GM06990 (cell line): ENCODE measurements around the gene SNX22.

Experiments
- DNase-seq: peaks from one replicate; pipeline ENCODE4 v3.0.0-alpha.2; 2011; ENCODE audit not compliant: insufficient read length; ENCODE audit errors: extremely low read depth
- H3K27me3 ChIP-seq: replicated peaks from 2 replicates; pipeline ENCODE4 v1.6.0; 2011; ENCODE audit warnings: low read length; ENCODE audit not compliant: control insufficient read depth, insufficient read depth
- H3K36me3 ChIP-seq: 2 replicates; pipeline ENCODE4 v1.5.1; 2011; ENCODE audit warnings: low read length; ENCODE audit not compliant: control insufficient read depth, insufficient read depth
- H3K4me3 ChIP-seq: replicated peaks from 2 replicates; pipeline ENCODE4 v1.5.1; 2011; ENCODE audit warnings: low read depth, mild to moderate bottlenecking, control low read depth, low read length
- TF ChIP-seq, protein P1 (sequence below): IDR thresholded peaks from 2 replicates; pipeline ENCODE4 v1.5.1; 2011; ENCODE audit warnings: low read length, control low read depth, mild to moderate bottlenecking, inconsistent platforms; ENCODE audit not compliant: insufficient read depth, poor library complexity, severe bottlenecking

Gene SNX22

DNA sequence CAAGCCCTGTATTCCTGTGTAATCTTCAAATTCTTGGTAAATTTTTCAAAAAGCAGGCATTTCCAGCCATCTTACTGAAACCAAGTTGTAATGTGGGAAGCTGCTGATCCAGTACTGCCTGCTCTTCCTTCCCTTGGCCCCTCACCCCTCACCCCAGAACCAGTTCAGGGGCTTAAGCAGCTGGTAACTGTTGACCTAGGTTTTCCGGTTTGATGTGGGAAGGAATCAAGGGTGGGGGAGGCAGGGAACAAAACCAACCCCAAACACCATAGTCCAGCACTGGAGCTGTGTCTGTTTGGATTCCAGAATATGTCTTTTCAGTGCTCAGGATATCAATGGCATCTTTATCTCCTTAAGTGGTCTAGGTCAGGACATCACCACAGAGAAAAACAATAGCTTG lies 29.1 kb upstream of the SNX22 start:
- TF ChIP-seq, protein P1, sequence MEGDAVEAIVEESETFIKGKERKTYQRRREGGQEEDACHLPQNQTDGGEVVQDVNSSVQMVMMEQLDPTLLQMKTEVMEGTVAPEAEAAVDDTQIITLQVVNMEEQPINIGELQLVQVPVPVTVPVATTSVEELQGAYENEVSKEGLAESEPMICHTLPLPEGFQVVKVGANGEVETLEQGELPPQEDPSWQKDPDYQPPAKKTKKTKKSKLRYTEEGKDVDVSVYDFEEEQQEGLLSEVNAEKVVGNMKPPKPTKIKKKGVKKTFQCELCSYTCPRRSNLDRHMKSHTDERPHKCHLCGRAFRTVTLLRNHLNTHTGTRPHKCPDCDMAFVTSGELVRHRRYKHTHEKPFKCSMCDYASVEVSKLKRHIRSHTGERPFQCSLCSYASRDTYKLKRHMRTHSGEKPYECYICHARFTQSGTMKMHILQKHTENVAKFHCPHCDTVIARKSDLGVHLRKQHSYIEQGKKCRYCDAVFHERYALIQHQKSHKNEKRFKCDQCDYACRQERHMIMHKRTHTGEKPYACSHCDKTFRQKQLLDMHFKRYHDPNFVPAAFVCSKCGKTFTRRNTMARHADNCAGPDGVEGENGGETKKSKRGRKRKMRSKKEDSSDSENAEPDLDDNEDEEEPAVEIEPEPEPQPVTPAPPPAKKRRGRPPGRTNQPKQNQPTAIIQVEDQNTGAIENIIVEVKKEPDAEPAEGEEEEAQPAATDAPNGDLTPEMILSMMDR, result no peak
- no peak for DNase-seq
- Histone ChIP-seq H3K27me3 (no peaks in the 10 kb centered on the region), H3K36me3 (peaks cover 15% of the 10 kb centered on the region), H3K4me3 (no peak overlapping the region)

DNA sequence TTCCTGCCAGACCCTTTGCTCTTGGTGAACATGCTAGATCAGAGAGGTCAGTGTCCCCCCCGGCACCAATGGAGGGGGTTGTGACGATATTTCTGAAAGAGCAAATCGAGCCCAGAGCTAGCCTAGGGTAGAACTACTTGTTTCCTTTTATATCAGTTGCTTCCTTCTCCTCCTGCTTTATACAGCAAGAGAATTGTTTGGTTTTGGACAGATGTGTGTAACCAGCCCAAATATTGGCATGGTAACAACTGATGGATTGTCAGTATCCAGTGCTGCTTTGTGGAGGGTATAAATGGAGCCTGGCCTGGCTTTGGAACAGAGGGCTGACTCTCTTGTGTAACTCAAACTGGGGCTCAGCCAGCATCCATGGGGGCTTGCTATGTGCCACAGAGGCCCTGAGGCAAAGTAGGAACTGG lies 28.6 kb upstream of the SNX22 start:
- DNase-seq, result no peak
- TF ChIP-seq, protein P1, result no peak
- Histone ChIP-seq H3K4me3 (no peak overlapping the region), H3K36me3 (peaks cover 16% of the 10 kb centered on the region), H3K27me3 (no peaks in the 10 kb centered on the region)

DNA sequence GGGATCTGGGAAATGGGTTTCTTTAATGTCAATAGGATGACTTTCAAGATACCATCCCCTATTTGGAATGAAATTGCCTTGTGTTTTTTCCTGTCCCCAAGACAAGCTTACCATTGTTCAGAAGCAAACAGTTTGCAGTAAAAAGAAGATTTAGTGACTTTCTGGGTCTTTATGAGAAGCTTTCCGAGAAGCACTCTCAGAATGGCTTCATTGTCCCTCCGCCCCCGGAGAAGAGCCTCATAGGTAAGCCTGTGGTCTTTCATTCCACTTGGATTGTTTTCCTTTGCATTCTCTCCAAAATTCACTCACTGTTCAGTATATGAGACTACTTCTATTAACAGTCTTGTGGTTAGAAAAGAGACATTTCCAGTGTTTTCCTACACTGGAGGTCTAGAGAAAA lies 25.6 kb upstream of the SNX22 start:
- no peak for DNase-seq
- Histone ChIP-seq H3K27me3 (no peaks in the 10 kb centered on the region), H3K4me3 (no peak overlapping the region), H3K36me3 (peaks cover 21% of the 10 kb centered on the region)
- TF ChIP-seq, protein P1, result no peak

DNA sequence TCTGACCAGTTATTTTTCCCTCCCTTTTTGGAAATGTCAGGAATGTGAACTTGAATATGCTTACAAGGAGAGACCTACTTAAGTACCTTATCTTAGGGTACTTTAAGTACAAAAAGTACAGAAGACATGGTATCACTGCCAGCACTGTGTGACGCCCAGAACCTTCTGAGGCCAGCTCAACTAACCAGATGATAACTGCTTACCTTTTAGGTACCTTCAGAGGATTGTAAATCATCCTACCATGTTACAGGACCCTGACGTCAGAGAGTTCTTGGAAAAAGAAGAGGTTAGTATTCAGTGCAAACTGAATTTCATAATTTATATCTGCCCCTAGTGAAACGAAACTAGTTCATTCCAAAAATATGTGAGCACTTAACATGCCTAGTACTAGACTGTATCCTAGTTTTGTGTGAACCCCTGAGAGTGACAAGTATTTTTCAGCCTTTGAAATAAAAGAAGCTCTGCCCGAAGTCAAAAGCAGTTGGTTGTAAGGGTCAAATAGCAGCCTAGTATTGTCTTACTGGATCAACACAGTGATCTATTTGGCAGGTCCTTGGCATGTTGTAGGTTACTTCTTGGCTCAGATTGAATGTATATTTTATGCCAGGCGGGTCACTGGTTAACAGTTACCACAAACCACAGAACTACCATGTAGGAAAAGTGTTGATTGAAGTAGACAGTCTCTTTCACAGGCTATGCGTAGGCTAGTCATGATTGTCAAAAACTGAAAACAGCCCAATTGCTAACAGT lies 23.8 kb upstream of the SNX22 start:
- TF ChIP-seq, protein P1, result no peak
- Histone ChIP-seq H3K27me3 (no peaks in the 10 kb centered on the region), H3K36me3 (peaks cover 31% of the 10 kb centered on the region), H3K4me3 (no peak overlapping the region)
- DNase-seq, result no peak

DNA sequence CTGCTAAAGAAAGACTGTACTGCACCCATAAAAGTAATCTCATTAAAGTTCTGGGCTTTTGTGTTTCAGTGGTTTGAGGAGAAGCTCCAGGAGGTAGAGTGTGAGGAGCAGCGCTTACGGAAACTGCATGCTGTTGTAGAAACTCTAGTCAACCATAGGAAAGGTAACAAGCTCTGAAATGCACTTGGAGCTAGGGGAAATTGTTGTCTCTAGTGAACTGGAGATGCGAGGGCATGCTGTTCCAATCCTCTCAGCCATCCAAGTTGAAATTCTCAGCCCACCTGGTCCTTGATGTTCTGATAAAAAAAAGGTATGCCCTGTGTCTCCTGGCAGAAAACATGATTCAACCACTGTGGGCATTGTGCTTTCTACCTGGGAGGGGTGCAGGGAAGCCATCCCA lies 21.4 kb upstream of the SNX22 start:
- Histone ChIP-seq H3K36me3 (peaks cover 48% of the 10 kb centered on the region), H3K27me3 (no peaks in the 10 kb centered on the region), H3K4me3 (no peak overlapping the region)
- TF ChIP-seq, protein P1, result no peak
- DNase-seq, result no peak

DNA sequence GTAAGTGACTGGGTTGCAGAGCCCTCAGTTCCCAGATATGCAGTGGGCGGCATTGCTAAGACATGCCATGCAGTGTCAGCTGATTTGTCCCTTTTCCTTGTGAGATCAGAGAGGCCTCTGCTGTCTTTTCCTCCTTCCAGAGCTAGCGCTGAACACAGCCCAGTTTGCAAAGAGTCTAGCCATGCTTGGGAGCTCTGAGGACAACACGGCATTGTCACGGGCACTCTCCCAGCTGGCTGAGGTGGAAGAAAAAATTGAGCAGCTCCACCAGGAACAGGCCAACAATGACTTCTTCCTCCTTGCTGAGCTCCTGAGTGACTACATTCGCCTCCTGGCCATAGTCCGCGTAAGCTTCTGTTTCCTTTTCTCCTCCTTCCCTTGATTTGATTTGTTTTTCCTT lies 20.0 kb upstream of the SNX22 start:
- DNase-seq, result no peak
- Histone ChIP-seq H3K27me3 (no peaks in the 10 kb centered on the region), H3K36me3 (peaks cover 51% of the 10 kb centered on the region), H3K4me3 (no peak overlapping the region)
- TF ChIP-seq, protein P1, result no peak
